PC-9 (cell line): ENCODE data around the gene AHCTF1.

Source experiments
- EZH2 ChIP-seq: fragments of 200-600 bp; sonication (generic); IDR thresholded peaks from 2 replicates; pipeline ENCODE4 v1.8.0; 2017; ENCODE audit warnings: antibody characterized with exemption, low read depth
- TF ChIP-seq, protein P1 (sequence below): fragments of 200-600 bp; sonication (generic); conservative IDR thresholded peaks from 2 replicates; pipeline ENCODE4 v1.6.1; 2017; ENCODE audit warnings: mixed run types, antibody characterized with exemption, mild to moderate bottlenecking, moderate library complexity

DNA sequence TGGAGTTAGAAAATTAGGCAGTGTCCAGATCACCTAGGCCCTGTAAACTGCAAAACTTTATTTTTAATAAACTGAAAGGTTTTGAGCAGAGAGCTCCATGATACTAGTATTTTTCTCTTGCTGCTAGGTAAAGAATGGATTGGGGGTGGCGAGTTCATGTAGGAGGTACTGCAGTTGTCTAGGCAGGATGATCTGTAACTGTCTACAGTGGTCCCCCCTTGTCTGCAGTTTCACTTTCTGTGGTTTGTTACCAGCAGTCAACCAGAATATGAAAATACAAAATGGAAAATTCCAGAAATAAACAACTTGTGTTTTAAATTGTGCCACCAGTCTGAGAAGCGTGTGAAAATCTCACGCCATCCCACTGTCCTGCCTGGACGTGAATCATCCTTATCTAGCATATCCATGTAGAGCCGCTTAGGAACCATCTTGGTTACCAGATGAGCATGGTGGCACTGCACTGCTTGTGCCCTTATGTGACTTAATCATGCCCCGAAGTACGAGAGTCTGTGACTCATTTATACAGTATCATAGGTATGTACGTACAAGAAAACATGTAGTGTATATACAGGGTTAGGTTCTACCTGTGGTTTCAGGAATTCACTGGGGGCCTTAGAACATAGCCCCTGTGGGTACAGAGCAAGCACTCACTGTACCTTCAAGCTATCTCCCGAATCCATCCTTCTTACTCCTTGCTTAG is 94.2 kb downstream of the AHCTF1 start:
- TF ChIP-seq, protein P1, sequence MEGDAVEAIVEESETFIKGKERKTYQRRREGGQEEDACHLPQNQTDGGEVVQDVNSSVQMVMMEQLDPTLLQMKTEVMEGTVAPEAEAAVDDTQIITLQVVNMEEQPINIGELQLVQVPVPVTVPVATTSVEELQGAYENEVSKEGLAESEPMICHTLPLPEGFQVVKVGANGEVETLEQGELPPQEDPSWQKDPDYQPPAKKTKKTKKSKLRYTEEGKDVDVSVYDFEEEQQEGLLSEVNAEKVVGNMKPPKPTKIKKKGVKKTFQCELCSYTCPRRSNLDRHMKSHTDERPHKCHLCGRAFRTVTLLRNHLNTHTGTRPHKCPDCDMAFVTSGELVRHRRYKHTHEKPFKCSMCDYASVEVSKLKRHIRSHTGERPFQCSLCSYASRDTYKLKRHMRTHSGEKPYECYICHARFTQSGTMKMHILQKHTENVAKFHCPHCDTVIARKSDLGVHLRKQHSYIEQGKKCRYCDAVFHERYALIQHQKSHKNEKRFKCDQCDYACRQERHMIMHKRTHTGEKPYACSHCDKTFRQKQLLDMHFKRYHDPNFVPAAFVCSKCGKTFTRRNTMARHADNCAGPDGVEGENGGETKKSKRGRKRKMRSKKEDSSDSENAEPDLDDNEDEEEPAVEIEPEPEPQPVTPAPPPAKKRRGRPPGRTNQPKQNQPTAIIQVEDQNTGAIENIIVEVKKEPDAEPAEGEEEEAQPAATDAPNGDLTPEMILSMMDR, result no peak
- no peak for TF ChIP-seq EZH2
